ENCODE results near the gene NAXE. TPM values are rescaled to one million over a fixed set of nuclear protein-coding genes. Genes with fewer than 3 reads are reported as not detected.
"Not testable (repeated sequence)": the region's sequence is repeated elsewhere in the genome, so short reads cannot be mapped to it uniquely, and the experiment has no call there.

NAXE gene
- total and polyA plus RNA-seq, 7 experiments from 2014 or later, result 25.6 to 113 (median 41.8) TPM

GRCh38 chr1:156582388-156583017, 9.1 kb upstream of the NAXE start:
- DNase-seq (peak in 3 of 9 donors; percentile 13 to 41 (median 38)), ATAC-seq (no peak)
- Mint-ChIP-seq H3K27ac (peak overlapping the region; percentile 88 to 99 (median 97)), H3K27me3 (no peaks in the 10 kb centered on the region), H3K4me3 (peak overlapping the region; percentile 71 to 96 (median 88)), H3K36me3 (peaks cover 0 to 6% (median 1%) of the 10 kb centered on the region in 5 donors), H3K4me1 (peaks cover 6 to 40% (median 29%) of the 10 kb centered on the region in 7 donors), H3K9me3 (no peaks in the 10 kb centered on the region)
- CTCF ChIA-PET, result interaction anchor here (0.7 to 3.0 kb wide), 13 partner anchors 9 to 303 kb away, joined by 3 to 20 read pairs (median 5); partner anchors contain the start of genes NAXE and NES
- peak overlapping the region; percentile 37 for H3K4me3 ChIP-seq (ENCODE audit: low read length)
- POLR2A ChIA-PET, result interaction anchor here (0.5 to 3.4 kb wide), 12 partner anchors 9 to 125 kb away, joined by 3 to 32 read pairs (median 4); partner anchors contain the start of genes IQGAP3, MEF2D and NAXE
- no peaks in the 10 kb centered on the region for H3K27me3 ChIP-seq (ENCODE audit: control insufficient read depth in 2 of 2, insufficient read depth in 2 of 2, low read length in 2 of 2)
- peaks cover 15 to 25% of the 10 kb centered on the region in 2 donors for H3K4me1 ChIP-seq (ENCODE audit: control insufficient read depth in 2 of 2, insufficient read depth in 2 of 2, low read length in 2 of 2)
- H3K9me3 ChIP-seq (ENCODE audit: control insufficient read depth in 2 of 3, low read length in 3 of 3), result no peaks in the 10 kb centered on the region
- no peaks in the 10 kb centered on the region for H3K36me3 ChIP-seq (ENCODE audit: control insufficient read depth in 2 of 3, insufficient read depth in 3 of 3, low read length in 3 of 3)
- intact Hi-C loops (cut with micrococcal nuclease), result no loop called here
- H3K27ac ChIP-seq (ENCODE audit: low read depth, low read length), result peak overlapping the region; percentile 79

GRCh38 chr1:156583821-156584622, 7.6 kb upstream of the NAXE start:
- no peak overlapping the region for H3K4me3 ChIP-seq (ENCODE audit: low read length)
- H3K9me3 ChIP-seq (ENCODE audit: control insufficient read depth in 2 of 3, low read length in 3 of 3), result no peaks in the 10 kb centered on the region
- no peaks in the 10 kb centered on the region for H3K27me3 Mint-ChIP-seq
- peaks cover 0 to 6% (median 1%) of the 10 kb centered on the region in 5 donors for H3K36me3 Mint-ChIP-seq
- intact Hi-C loops (cut with micrococcal nuclease), result loop anchor here (1.0 to 2.0 kb wide), 5 partner anchors 17 to 199 kb away; partner anchors contain the start of gene GPATCH4 (in 1 of the 2)
- peak overlapping the region in 8 of 9 donors; percentile 26 to 88 (median 72) for H3K27ac Mint-ChIP-seq
- peaks cover 15 to 25% of the 10 kb centered on the region in 2 donors for H3K4me1 ChIP-seq (ENCODE audit: control insufficient read depth in 2 of 2, insufficient read depth in 2 of 2, low read length in 2 of 2)
- ChIA-PET POLR2A (no interaction called here), CTCF (interaction anchor here (0.6 to 1.7 kb wide), 3 partner anchors 17 to 24 kb away, joined by 3 to 7 read pairs (median 5); partner anchors contain the start of gene GPATCH4)
- H3K9me3 Mint-ChIP-seq, result no peaks in the 10 kb centered on the region
- peaks cover 6 to 40% (median 29%) of the 10 kb centered on the region in 7 donors for H3K4me1 Mint-ChIP-seq
- peak overlapping the region; percentile 3 for H3K27ac ChIP-seq (ENCODE audit: low read depth, low read length)
- peak overlapping the region in 8 of 10 donors; percentile 9 to 77 (median 54) for H3K4me3 Mint-ChIP-seq
- no peaks in the 10 kb centered on the region for H3K27me3 ChIP-seq (ENCODE audit: control insufficient read depth in 2 of 2, insufficient read depth in 2 of 2, low read length in 2 of 2)
- ATAC-seq, result peak; percentile 81
- no peaks in the 10 kb centered on the region for H3K36me3 ChIP-seq (ENCODE audit: control insufficient read depth in 2 of 3, insufficient read depth in 3 of 3, low read length in 3 of 3)
- peak in 8 of 9 donors; percentile 49 to 76 (median 69) for DNase-seq

- Mint-ChIP-seq H3K9me3 (no peaks in the 10 kb centered on the region), H3K4me1 (peaks cover 6 to 40% (median 29%) of the 10 kb centered on the region in 7 donors), H3K27ac (peak overlapping the region in 1 of 9 donors; percentile 26), H3K27me3 (no peaks in the 10 kb centered on the region), H3K36me3 (peaks cover 0 to 6% (median 1%) of the 10 kb centered on the region in 5 donors), H3K4me3 (no peak overlapping the region)
- no peaks in the 10 kb centered on the region for H3K27me3 ChIP-seq (ENCODE audit: control insufficient read depth in 2 of 2, insufficient read depth in 2 of 2, low read length in 2 of 2)
- no peaks in the 10 kb centered on the region for H3K36me3 ChIP-seq (ENCODE audit: control insufficient read depth in 2 of 3, insufficient read depth in 3 of 3, low read length in 3 of 3)
- ChIA-PET POLR2A (no interaction called here), CTCF (interaction anchor here (1.0 to 1.7 kb wide), 3 partner anchors 24 to 199 kb away, joined by 3 to 7 read pairs (median 4); no protein-coding TSS in a partner anchor)
- ATAC-seq (no peak), DNase-seq (no peak)
- no peak overlapping the region for H3K4me3 ChIP-seq (ENCODE audit: low read length)
- intact Hi-C loops (cut with micrococcal nuclease), result loop anchor here (1.0 to 2.0 kb wide), 5 partner anchors 16 to 200 kb away; partner anchors contain the start of gene GPATCH4 (in 1 of the 2)
- H3K9me3 ChIP-seq (ENCODE audit: control insufficient read depth in 2 of 3, low read length in 3 of 3), result no peaks in the 10 kb centered on the region
- H3K27ac ChIP-seq (ENCODE audit: low read depth, low read length), result no peak overlapping the region
- peaks cover 15 to 25% of the 10 kb centered on the region in 2 donors for H3K4me1 ChIP-seq (ENCODE audit: control insufficient read depth in 2 of 2, insufficient read depth in 2 of 2, low read length in 2 of 2)
These were observed 6.8 kb upstream of the NAXE start for GRCh38 chr1:156584813-156585212.

GRCh38 chr1:156586323-156586722, 5.3 kb upstream of the NAXE start:
- ATAC-seq, result no peak
- POLR2A ChIA-PET, result interaction anchor here (1.1 to 1.9 kb wide), 3 partner anchors 15 to 85 kb away, joined by 4 to 6 read pairs (median 5); partner anchors contain the start of gene GPATCH4
- H3K4me3 Mint-ChIP-seq, result no peak overlapping the region

GRCh38 chr1:156586892-156587477, 4.6 kb upstream of the NAXE start:
- ATAC-seq (no peak), DNase-seq (no peak)
- H3K4me3 ChIP-seq (ENCODE audit: low read length), result no peak overlapping the region
- Mint-ChIP-seq H3K27ac (no peak overlapping the region), H3K36me3 (peaks cover 0 to 6% (median 0%) of the 10 kb centered on the region in 5 donors), H3K9me3 (no peaks in the 10 kb centered on the region), H3K4me3 (no peak overlapping the region), H3K27me3 (no peaks in the 10 kb centered on the region), H3K4me1 (peaks cover 6 to 39% (median 33%) of the 10 kb centered on the region in 7 donors)
- no peaks in the 10 kb centered on the region for H3K9me3 ChIP-seq (ENCODE audit: control insufficient read depth in 2 of 3, low read length in 3 of 3)
- H3K36me3 ChIP-seq (ENCODE audit: control insufficient read depth in 2 of 3, insufficient read depth in 3 of 3, low read length in 3 of 3), result no peaks in the 10 kb centered on the region
- ChIA-PET POLR2A (interaction anchor here (1.1 to 1.9 kb wide), 2 partner anchors 22 to 86 kb away, joined by 4 to 6 read pairs; no protein-coding TSS in a partner anchor), CTCF (interaction anchor here (0.7 to 2.7 kb wide), 5 partner anchors 9 to 201 kb away, joined by 3 to 13 read pairs (median 3); no protein-coding TSS in a partner anchor)
- H3K4me1 ChIP-seq (ENCODE audit: control insufficient read depth in 2 of 2, insufficient read depth in 2 of 2, low read length in 2 of 2), result peaks cover 16 to 24% of the 10 kb centered on the region in 2 donors
- no peak overlapping the region for H3K27ac ChIP-seq (ENCODE audit: low read depth, low read length)
- no peaks in the 10 kb centered on the region for H3K27me3 ChIP-seq (ENCODE audit: control insufficient read depth in 2 of 2, insufficient read depth in 2 of 2, low read length in 2 of 2)
- intact Hi-C loops (cut with micrococcal nuclease), result no loop called here

More at GRCh38 chr1:156586323-156586722, 5.3 kb upstream of the NAXE start:
- intact Hi-C loops (cut with micrococcal nuclease), result no loop called here
- no peaks in the 10 kb centered on the region for H3K27me3 ChIP-seq (ENCODE audit: control insufficient read depth in 2 of 2, insufficient read depth in 2 of 2, low read length in 2 of 2)
- Mint-ChIP-seq H3K27me3 (no peaks in the 10 kb centered on the region), H3K4me1 (peaks cover 6 to 43% (median 35%) of the 10 kb centered on the region in 7 donors), H3K27ac (no peak overlapping the region), H3K36me3 (peaks cover 0 to 6% (median 0%) of the 10 kb centered on the region in 5 donors), H3K9me3 (no peaks in the 10 kb centered on the region)
- CTCF ChIA-PET, result interaction anchor here (0.8 to 2.7 kb wide), 4 partner anchors 8 to 106 kb away, joined by 3 to 13 read pairs (median 3); no protein-coding TSS in a partner anchor
- no peaks in the 10 kb centered on the region for H3K9me3 ChIP-seq (ENCODE audit: control insufficient read depth in 2 of 3, low read length in 3 of 3)
- H3K4me1 ChIP-seq (ENCODE audit: control insufficient read depth in 2 of 2, insufficient read depth in 2 of 2, low read length in 2 of 2), result peaks cover 15 to 30% of the 10 kb centered on the region in 2 donors
- H3K4me3 ChIP-seq (ENCODE audit: low read length), result no peak overlapping the region
- H3K36me3 ChIP-seq (ENCODE audit: control insufficient read depth in 2 of 3, insufficient read depth in 3 of 3, low read length in 3 of 3), result no peaks in the 10 kb centered on the region
- no peak overlapping the region for H3K27ac ChIP-seq (ENCODE audit: low read depth, low read length)
- no peak for DNase-seq

GRCh38 chr1:156587927-156588326, 3.6 kb upstream of the NAXE start:
- ATAC-seq; POLR2A ChIA-PET; H3K9me3 ChIP-seq (ENCODE audit: control insufficient read depth in 2 of 3, low read length in 3 of 3); H3K4me3 ChIP-seq (ENCODE audit: low read length); H3K27ac Mint-ChIP-seq; H3K27ac ChIP-seq (ENCODE audit: low read depth, low read length); H3K9me3 Mint-ChIP-seq; H3K4me3 Mint-ChIP-seq; H3K27me3 Mint-ChIP-seq; H3K36me3 ChIP-seq (ENCODE audit: control insufficient read depth in 2 of 3, insufficient read depth in 3 of 3, low read length in 3 of 3); H3K36me3 Mint-ChIP-seq; DNase-seq; intact Hi-C loops (cut with micrococcal nuclease); H3K27me3 ChIP-seq (ENCODE audit: control insufficient read depth in 2 of 2, insufficient read depth in 2 of 2, low read length in 2 of 2): not testable (repeated sequence)
- CTCF ChIA-PET, result interaction anchor here (0.9 to 2.7 kb wide), 2 partner anchors 18 to 107 kb away, joined by 3 to 13 read pairs; no protein-coding TSS in a partner anchor
- H3K4me1 ChIP-seq (ENCODE audit: control insufficient read depth in 2 of 2, insufficient read depth in 2 of 2, low read length in 2 of 2), result peaks cover 15 to 20% of the 10 kb centered on the region in 2 donors
- peaks cover 5 to 38% (median 31%) of the 10 kb centered on the region in 7 donors for H3K4me1 Mint-ChIP-seq

Measured in naive thymus-derived CD4-positive, alpha-beta T cell (primary cell).